GM12875 (cell line): ENCODE data around the gene CYP4A22.
A peak's percentile ranks its signal among the peaks of the same experiment; 100 is the strongest.
"Not testable (repeated sequence)": the region's sequence is repeated elsewhere in the genome, so short reads cannot be mapped to it uniquely, and the experiment has no call there.

ENCODE experiments used
- H3K4me3 ChIP-seq: one replicate; pipeline ENCODE4 v1.5.1; 2011; ENCODE audit warnings: low read depth, low read length, control low read depth
- TF ChIP-seq, protein P1 (sequence below): IDR thresholded peaks from 2 replicates; pipeline ENCODE4 v1.5.1; 2011; ENCODE audit warnings: low read depth, mild to moderate bottlenecking, control low read depth, inconsistent platforms, low read length, moderate library complexity, borderline replicate concordance; ENCODE audit not compliant: insufficient read depth

The CYP4A22 gene

DNA sequence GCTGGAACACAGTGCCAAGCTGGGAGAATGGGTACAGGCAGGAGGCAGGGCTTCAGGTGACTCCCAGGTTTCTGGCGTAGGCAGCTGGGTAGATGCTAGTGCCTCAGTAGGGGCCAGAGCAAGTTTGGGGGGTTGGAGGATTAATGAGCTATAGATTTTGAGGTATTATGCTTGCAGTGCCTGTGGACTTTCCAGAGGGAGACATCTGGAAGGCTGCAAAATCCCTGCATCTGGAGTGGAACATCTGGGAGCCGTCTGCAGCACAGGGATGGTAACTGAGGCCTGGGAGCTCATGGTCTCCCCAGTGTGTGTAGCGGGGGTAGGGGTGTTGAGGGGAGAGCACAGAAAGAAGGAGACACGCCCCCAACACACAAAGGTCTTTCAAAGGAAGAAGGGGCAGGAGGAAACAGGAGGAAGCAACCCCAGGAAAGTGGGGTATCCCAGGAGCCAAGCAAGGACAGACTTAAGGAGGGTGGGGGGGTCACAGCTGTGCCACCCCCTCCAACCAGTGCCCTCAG is 54.8 kb downstream of the CYP4A22 start:
- H3K4me3 ChIP-seq: no peak overlapping the region
- TF ChIP-seq, protein P1, sequence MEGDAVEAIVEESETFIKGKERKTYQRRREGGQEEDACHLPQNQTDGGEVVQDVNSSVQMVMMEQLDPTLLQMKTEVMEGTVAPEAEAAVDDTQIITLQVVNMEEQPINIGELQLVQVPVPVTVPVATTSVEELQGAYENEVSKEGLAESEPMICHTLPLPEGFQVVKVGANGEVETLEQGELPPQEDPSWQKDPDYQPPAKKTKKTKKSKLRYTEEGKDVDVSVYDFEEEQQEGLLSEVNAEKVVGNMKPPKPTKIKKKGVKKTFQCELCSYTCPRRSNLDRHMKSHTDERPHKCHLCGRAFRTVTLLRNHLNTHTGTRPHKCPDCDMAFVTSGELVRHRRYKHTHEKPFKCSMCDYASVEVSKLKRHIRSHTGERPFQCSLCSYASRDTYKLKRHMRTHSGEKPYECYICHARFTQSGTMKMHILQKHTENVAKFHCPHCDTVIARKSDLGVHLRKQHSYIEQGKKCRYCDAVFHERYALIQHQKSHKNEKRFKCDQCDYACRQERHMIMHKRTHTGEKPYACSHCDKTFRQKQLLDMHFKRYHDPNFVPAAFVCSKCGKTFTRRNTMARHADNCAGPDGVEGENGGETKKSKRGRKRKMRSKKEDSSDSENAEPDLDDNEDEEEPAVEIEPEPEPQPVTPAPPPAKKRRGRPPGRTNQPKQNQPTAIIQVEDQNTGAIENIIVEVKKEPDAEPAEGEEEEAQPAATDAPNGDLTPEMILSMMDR: no peak

DNA sequence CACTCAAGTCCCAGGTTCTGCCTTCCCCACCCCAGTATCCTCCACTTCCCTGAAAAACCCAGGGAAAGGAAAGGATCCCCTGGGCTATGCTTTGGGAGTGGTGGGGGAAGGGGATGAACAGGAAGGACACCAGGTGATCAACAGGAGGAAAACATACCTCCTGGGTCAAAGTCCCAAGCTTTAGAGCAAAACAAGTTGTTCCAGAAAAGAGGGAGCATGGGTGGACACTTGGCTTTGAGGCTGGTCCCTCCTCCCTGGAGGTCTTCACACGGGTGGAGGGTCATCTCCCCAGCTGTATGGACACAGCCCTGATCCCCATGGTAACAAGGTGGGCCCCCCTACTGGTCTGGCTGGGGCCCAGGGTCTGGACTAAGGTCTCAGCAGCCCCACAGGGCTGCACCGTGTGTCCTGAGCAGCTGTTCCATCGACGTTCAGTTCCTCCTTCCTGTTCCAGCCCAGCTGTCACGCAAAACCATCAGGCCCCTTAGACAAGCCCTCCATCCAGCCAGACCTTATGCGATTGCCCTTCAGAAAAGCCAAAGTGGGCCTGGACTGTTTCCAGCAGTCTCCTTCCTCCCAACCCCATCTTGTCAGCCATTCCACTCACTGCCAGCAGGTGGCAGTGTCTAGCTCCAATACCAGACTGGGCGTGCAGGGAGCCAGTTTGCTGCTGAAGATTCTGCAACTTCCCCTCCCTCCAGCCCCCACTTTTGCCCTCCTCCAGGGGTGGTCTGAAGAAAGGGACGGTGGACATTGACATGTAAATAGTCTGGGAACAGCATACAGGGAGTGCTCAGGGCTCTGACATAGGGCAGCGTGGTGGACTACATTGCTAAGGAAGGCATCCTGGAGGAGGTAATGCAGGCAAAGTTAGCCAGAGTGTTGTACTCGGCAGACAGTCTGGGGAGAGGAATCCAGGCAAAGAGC is 55.5 kb downstream of the CYP4A22 start:
- TF ChIP-seq, protein P1: peak; percentile 94

DNA sequence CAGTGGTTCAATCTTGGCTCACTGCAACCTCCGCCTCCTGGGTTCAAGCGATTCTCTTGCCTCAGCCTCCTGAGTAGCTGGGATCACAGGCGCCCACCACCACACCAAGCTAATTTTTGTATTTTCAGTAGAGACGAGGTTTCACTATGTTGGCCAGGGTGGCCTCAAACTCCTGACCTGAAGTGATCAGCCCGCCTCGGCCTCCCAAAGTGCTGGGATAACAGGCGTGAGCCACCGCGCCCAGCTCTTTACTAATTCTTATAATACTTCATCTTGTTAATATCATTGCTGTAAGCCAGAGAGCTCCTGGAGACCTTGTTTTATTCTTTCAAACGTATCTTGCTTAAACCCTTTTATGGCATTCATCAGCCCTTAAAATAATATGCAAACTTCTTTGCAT is 56.3 kb downstream of the CYP4A22 start:
- not testable (repeated sequence) for H3K4me3 ChIP-seq

More for the DNA sequence above, 55.5 kb downstream of the CYP4A22 start:
- H3K4me3 ChIP-seq: no peak overlapping the region

DNA sequence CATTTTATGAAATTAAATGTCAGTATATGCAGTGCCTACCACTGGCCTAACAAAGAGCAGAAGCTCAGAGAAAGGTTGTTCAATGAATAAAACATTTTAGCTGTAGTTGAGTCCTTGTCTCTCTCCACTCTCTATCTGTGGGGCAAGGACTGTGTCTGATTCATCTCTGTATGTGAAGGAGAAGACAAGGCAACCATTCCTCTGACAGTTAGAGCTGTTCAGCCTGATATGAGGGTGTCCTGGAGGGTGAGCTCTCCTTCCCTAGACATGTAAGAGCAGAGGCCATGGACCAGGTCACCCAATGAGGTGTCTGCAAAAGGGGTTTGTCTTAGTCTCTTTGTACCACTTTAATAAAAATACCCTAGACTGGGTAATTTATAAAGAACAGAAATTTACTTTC is 57.1 kb downstream of the CYP4A22 start:
- H3K4me3 ChIP-seq: no peak overlapping the region
- TF ChIP-seq, protein P1: no peak

DNA sequence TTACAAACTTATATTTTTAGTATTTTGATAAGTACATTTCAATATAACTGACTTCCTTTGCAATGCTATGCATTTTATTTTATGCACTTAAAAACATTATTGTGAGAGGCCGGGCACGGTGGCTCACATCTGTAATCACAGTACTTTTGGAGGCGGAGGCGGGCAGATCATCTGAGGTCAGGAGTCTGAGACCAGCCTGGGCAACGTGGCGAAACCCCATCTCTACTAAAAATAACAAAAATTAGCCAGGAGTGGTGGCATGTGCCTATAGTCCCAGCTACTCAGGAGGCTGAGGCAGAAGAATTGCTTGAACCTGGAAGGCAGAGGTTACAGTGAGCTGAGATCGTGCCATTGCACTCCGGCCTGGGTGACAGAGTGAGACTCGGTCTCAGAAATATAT is 58.7 kb downstream of the CYP4A22 start:
- H3K4me3 ChIP-seq: not testable (repeated sequence)

DNA sequence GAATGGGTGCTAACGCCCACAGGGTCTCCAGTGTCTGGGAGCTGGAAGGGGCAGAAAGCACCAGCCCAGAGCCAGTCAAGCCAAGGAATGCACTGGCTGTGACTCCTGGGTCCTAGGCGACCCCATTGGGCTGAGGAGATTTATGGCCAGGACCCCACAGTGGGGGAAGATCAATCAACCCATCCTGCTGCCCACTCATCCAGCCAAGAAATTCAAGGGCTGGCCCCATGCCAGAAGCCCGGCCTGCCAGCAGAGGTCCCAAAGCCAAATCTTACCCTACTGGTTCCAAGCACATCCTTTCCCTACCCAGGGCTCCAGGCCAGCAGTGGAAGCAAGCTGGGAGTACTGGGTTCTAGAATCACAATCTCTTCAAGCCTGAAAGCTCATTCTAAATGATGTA is 59.4 kb downstream of the CYP4A22 start:
- no peak overlapping the region for H3K4me3 ChIP-seq
- TF ChIP-seq, protein P1: no peak

DNA sequence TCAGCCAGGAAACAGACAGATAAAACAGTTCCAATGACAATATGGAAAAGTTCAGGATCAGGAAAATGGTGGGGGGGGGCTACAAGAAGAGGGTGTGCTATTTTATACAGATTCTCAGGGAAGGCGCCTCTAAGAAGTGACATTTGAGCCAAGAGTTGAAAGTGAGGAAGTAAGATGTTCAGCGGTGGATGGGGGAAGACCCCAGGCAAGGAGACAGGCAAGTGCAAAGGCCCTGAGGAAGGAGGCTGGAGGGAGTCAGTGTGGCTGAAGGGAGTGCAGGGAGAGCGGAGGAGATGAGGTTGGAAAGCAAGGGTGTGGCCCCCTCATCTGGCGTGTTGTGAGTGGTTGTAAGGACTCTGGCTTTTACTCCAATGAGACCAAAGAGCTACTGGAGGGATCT is 61.0 kb downstream of the CYP4A22 start:
- no peak overlapping the region for H3K4me3 ChIP-seq
- TF ChIP-seq, protein P1: no peak
